ENCODE data around the gene ULK2. TPM values are rescaled to one million over a fixed set of nuclear protein-coding genes. Genes with fewer than 3 reads are reported as not detected.

ULK2 gene
- total and polyA plus RNA-seq, 10 of the 15 experiments (the other 5 are each of a cell fraction or from before 2014, with no cell fraction given), result 0.29 to 5.3 (median 1.6) TPM

- no peak overlapping the region for H3K4me2 ChIP-seq (ENCODE audit: control insufficient read depth, insufficient read depth)
- ChIA-PET RAD21 (ENCODE audit: unreplicated experiment) (no interaction called here), POLR2A (no interaction called here), SMC1A (ENCODE audit: uncharacterized antibody, unreplicated experiment) (interaction anchor here (1.2 kb wide), 1 partner anchor 18 kb away, joined by 3 read pairs; no protein-coding TSS in a partner anchor), CTCF (interaction anchor here (1.1 to 2.5 kb wide), 4 partner anchors 8 to 240 kb away, joined by 3 to 11 read pairs (median 6); no protein-coding TSS in a partner anchor)
- intact Hi-C loops (cut with micrococcal nuclease; ENCODE audit: unreplicated experiment), result no loop called here
- no peaks in the 10 kb centered on the region for H3K9me3 ChIP-seq (replicated peaks; ENCODE audit: control insufficient read depth, insufficient read depth, low read length)
- in situ Hi-C loops (cut with MboI), result no loop called here
- ATAC-seq, result no peak
- H3K4me1 ChIP-seq (ENCODE audit: control insufficient read depth, insufficient read depth, low read length), result peaks cover 45% of the 10 kb centered on the region
- H3K36me3 ChIP-seq (ENCODE audit: control insufficient read depth in 2 of 2, insufficient read depth in 2 of 2, low read length in 1 of 2), result no peaks in the 10 kb centered on the region
- H2AFZ ChIP-seq (ENCODE audit: control insufficient read depth, low read depth, low read length), result 0 out of 2 replicates have a peak overlapping the region, but pooled peaks have one; percentile 9
- DNase-seq (ENCODE audit: low read depth, low spot score), result no peak
- BruUV-seq (replicated peaks), result no TSS peak
- no peak for FAIRE-seq
- TF ChIP-seq SMAD1 (IDR thresholded peaks at IDR 0.05; ENCODE audit: low read depth, partially characterized antibody) (no peak), ZNF622 (IDR thresholded peaks at IDR 0.05) (no peak), LARP7 (IDR thresholded peaks at IDR 0.05) (no peak), SUPT20H (IDR thresholded peaks at IDR 0.05; ENCODE audit: borderline replicate concordance, control insufficient read depth, low read depth, low read length) (no peak), PBX3 (IDR thresholded peaks at IDR 0.05; ENCODE audit: insufficient replicate concordance, low read depth, low read length) (no peak), HSF1 (IDR thresholded peaks at IDR 0.05; ENCODE audit: low read depth, low read length) (no peak), ZBTB11 (CRISPR knock-in tag; IDR thresholded peaks at IDR 0.05) (no peak)
- 43% methylated on average over 12 of the region's 12 CpGs for WGBS (ENCODE audit: insufficient coverage, insufficient replicate concordance, low lambda C conversion rate, missing lambda C conversion rate)
- no peaks in the 10 kb centered on the region for H3K27me3 ChIP-seq (replicated peaks in 1 of 2; ENCODE audit: control insufficient read depth in 2 of 2, insufficient read depth in 2 of 2, low read length in 1 of 2)
- H3K4me3 ChIP-seq, result no peak overlapping the region
- no peaks in the 10 kb centered on the region for H3K79me2 ChIP-seq (ENCODE audit: control insufficient read depth, insufficient read depth, low read length)
- no peak overlapping the region for H3K9ac ChIP-seq (ENCODE audit: control insufficient read depth, insufficient read depth, low read length)
- no peaks in the 10 kb centered on the region for H4K20me1 ChIP-seq (ENCODE audit: control insufficient read depth, insufficient read depth)
- no peak overlapping the region for H3K27ac ChIP-seq (ENCODE audit: control insufficient read depth, insufficient read depth)
Observed at GRCh38 chr17:19753051-19753509, 114.7 kb downstream of the ULK2 start.
